Suppressor macrophage treated with lipopolysaccharide for 1 hour (primary cell): Measurements from ENCODE around the gene CSTB.

Experiments
- DNase-seq, 3 donors: peaks; one replicate each; pipeline ENCODE4 v3.0.0-alpha.2; 2020 to 2022

CSTB gene

DNA sequence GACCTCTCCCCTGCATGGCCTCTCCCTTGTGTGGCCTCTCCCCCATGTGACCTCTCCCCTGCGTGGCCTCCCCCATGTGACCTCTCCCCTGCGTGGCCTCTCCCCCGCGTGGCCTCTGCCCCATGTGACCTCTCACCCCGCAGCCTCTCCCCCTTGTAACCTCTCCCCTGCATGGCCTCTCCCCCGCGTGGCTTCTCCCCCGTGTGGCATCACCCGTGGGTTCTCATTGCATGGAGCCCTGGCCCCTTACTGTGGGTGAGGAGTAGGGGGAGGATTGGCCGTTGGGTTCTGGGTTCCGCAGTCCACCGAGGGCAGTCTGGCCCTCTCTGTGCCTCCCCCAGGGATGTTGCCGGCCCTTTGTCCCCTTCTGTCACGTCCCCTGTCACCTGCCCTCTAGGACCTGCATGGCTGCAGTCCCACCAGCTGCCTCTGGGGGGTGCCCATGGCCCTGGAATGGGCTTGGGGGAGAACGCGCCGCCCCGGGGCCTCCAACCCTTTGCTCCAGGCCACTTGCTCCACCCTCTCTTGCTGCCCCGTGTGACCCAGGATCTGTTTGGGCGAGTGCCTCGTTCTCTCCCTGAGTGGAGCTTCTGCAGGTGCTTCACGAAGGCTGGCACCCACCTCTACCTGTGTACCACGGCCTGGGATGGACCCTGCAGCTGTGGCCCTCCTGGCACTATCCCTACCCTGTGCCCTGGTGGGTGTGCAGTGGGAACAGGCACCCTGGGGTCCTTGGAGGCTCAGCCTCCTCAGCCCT lies 34.6 kb upstream of the CSTB start:
- DNase-seq, result peak; percentile 87 to 95 (median 94)

DNA sequence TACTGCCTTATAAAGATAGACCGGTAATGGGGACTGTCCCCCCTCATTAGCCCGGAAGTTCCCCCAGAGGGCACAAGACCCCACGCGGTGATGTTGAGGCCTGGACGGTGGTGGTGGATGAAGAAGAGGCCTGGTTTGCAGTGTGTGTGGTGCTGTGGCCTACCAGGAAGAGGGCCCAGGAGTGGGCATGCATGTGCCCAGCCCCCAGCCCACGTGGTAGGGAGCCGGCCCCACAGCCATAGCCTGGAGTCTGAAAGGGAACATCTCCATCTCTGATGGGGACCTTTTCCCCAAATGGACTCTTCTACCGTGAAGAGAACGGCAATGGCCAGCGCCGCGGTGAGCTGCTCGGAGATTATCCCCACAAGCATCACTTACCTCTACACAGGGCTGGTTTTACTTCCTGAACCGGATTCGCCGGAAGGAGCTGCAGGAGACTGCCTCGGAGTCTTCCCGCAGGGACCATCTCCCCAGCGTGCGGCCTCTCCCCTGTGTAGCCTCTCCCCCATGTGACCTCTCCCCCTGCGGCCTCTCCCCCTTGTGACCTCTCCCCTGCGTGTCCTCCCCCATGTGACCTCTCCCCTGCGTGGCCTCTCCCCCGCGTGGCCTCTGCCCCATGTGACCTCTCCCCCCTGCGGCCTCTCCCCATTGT lies 33.9 kb upstream of the CSTB start:
- no peak for DNase-seq

DNA sequence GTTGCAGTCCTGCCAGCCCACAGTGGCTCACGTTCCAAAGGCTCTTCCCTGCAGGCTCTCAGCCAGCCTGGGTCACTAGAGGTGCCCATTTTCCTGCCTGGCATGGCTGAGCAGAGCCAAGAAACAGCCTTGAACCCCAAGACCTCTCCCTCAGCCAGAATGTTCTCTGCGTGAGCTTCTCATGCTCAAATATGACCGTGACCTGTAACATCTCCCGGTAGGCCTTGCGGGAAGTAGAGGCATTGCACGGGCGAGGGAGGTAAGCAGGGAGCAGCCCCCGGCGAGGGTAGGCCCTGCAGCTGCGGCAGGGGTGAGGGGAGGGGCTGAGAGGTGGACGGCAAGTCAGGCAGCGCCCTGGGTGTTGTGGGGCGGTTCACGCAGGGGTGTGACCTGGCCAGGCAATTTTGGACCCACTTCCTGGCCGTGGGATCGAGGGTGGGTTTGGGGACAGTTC lies 33.3 kb upstream of the CSTB start:
- no peak for DNase-seq

DNA sequence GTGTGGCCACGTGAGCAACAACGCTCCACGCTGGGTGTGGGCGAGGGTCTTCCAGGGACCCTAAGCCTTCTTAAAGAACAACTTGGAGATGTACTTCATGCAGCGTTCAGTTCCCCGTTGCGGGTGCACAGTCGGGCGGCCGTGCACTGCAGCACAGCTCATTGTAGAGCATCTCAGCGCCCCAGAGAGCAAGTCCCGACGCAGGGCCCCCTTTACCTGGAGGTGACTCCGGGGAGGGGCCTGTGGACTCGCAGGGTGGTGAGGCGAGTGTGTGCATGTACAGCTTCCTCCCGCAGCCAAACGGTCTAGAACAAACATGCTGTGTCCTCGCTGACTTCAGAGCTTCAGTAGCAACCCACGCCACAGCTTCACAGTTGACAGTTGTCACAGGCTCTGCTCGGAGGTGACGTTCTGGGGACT lies 32.7 kb upstream of the CSTB start:
- DNase-seq, result no peak

DNA sequence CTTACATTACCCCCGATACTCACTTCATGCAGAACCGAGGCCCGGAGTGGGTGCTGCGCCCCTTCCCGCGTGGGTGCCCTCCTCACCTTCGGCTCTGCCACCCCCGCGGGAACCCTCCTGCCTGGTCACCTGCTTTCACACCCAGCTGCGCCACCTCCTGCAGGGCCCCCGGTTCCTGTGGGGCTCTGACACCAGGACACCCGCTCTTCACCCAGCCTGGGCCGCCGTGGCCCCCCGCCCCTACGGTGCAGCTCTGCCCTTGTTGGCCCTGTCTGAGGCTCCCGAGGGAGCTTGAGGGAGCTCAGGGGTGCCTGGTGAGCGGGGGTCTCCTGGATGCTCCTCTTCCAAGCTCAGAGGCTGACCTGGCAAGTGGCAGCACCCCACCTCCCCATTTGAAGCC lies 32.3 kb upstream of the CSTB start:
- DNase-seq, result no peak

DNA sequence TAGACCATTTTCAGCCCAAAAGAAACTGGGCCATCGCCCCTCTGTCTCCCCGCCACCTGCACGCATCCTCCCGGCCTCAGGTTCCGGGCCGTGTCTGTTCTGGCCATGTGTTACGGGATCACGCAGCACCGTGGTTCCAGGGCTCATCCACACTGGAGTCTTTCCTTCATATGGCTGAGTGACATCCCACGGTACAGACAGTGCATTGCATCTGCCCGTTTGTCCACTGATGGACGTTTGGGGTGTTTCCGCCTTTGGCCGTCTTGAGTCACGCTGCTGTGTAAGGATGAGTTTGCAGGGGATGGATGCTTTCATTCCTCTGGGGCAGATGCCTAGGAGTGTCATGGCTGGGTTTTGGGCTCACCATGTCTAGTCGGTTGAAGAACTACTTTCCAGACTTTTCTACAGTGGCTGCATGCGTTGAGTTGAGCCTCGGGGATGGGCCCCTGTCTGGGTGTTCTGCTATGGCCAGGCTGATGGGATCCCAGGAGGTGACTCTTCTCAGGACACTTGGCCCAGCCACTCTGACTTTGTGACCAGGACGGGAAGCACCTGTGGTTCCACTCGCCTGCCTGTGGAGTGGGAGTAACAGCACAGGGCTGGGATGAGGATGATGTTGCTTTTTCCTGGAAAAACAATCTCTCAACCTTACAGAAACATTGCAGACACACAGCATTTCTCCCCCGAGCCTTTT lies 30.1 kb upstream of the CSTB start:
- peak in 2 of 3 donors; percentile 24 to 27 for DNase-seq

DNA sequence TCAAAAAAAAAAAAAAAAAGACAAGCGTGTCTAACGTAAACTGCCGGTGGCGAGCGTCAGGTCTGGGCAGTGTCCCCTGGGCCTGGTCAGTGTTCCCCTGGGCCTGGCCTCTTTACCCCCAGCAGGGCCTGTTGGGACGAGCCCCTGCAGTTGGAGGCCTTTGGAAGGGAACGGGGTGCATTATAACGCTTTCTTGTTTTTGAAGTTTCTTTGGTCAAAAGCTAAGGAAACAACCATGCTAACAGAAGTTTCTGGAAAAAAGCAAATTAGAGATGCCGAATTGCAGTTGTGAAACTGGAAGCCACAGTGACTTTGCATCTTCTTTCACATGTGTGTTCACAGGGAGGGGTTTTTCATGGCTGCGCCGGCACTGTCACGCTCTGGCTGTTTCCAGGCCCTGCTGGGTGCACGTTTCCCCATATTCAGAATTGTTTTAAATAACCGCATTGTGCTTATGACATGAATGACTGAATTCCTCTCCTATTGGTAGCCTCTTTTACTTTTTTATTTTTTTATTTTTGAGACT lies 29.2 kb upstream of the CSTB start:
- peak; percentile 86 to 88 (median 86) for DNase-seq

DNA sequence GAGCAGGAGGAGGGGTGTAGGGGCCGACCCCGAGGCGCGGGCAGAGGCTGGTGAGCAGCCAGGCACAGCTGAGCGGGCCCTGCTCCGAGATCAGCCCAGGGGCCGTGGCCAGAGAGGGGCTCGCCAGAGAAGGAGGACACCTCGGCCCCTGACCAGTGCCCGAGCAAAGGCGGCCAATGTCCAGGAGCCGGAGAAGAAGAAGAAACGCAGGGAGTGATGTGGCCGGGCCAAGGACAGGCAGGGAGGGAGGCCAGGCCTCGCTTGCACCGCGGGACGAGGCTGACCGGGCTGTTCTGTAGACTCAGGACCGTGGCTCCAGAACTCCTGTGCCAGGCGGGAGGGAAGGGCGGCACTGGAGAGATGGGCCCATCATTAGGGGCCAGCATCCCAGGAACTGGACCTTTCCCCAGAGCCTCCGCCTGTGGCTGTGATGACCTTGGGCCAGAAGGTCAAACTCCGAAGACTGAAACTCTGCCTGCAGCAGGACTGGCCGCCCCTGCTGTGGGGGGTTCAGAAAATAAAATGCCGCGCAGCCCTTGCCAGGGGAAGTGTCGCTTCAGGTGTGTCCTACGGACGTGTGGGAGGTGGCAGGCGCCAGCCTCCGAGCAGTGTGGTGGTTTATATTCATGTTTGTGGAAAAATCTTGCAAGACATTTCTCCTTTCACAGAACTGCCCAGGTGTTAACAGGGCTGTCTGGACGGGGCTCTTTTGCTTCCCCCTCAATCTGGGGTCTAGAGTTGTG lies 27.6 kb upstream of the CSTB start:
- no peak for DNase-seq

DNA sequence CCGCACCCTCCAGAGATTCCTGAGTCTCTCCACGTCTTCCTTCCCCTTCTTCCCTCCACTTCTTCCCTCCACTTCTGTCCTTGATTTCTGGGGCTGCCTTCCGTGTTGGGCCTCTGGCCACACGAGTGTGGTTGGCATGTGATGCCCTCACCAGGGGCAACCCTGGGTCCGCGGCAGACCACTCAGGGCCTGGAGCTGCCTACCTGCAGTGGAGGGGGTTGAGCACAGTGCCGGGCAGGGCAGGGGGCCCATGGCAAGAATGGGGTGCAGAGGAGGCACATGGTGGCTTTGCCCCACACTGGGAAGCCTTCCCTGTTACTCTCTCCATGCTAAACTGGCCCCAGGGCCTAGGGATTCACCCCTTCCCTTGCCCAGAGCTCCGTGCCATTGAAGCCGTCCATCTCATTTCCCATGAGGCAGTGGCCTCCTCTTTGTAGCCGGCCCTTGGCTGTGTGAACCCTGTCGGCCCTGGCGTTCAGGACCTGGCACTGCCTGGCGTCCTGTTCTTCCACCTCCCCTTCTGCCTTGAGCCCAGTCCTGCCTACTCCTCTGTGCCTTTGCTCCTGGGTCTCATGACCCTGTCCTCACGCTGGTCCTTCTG lies 26.7 kb upstream of the CSTB start:
- DNase-seq, result no peak

DNA sequence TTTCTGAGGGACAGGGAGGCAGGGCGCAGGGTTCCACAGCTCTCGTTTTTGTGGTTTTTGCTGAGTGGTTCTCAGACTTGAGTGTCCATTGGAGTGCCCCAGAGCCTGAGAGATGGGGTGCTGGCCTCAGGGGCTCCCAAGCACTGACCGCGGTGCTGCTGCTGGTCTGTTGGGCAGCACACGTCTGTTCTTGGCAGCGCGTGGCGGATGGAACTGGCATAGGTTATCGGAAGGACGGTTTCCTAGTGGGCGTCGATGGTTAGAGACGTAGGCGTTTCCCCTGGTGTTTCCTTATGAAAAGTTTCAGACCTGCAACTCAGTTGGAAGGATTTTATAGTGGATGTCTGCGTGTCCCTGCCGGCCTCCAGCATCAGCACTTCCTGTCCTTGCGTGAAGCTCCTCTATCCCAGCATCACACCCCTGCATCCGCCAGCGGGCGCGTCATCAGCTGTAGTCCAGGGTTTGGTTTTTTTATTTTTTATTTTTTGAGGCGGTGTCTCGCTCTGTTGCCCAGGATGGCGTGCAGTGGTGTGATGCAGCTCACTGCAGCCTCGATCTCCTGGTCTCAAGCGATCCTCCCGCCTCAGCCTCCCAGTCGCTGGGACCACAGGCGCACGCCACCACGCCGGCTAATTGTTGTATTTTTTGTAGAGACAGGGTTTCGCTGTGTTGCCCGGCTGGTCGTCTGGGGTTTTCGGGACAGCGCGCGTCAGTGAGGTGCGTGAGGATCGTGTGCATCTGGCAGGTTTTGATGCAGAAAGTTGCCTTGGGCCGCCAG lies 25.1 kb upstream of the CSTB start:
- DNase-seq, result no peak

DNA sequence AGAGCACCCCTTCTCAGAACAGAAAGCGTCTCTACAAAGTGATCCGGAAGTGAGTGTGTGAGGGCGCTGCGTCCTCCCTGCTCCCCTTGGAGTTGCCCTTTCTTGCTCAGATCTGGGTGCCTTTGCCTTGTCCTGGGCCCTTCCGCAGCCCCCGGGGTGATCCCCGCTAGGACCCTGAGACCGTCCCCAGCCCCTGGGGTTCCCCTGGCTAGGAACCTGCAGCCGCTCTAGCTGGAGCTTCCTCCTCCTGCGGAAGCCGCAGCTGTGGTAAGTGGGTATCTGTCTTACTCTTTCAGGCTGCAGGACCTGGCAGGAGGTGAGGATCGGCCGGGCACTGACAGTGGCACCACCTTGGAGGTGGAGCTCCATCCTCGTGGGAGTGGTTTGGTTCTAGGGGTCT lies 24.5 kb upstream of the CSTB start:
- DNase-seq, result no peak

DNA sequence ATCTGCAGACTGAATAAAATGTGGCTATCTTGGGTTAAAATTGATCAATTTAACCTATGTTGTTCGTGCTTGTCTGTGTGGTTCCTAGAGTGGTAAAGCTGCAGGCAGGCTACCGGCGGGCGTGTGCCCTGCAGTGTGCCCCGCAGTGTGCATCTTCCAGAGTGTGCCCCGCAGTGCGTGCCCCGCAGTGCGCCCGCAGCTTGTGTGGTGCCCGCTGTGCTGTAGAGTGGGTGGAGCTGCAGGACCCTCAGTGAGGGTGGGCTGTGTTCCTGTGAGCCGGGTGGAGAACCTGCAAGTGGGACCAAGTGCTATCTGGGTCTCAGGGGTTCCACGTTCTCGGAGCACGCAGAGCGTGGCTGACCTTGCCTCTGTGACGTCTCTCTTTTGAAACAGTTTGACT lies 24.0 kb upstream of the CSTB start:
- no peak for DNase-seq

DNA sequence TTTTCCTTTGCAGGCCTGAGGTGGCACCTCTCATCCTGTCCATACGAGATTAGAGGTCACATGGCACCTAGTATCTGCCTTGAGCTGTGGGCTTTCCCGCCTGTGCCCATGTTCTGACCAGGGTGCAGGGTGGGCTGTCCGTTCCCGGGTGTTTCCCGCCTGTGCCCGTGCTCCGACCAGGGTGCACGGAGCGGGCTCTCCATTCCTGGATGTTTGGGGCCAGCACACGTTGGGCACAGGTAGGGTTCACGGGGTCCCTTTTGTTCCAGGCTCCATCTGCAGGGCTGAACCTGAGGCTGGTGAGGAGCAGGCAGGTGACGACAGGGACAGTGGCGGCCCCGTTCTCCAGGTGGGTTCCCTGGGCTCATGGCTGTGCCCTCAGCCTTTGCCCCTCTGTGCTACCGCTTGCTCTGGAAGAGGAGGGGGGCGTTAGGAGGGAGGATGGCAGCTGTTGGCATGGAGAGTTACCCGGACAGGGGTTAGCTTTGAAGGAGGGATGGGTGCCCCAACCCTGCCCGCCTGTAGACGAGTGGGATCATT lies 23.3 kb upstream of the CSTB start:
- no peak for DNase-seq

DNA sequence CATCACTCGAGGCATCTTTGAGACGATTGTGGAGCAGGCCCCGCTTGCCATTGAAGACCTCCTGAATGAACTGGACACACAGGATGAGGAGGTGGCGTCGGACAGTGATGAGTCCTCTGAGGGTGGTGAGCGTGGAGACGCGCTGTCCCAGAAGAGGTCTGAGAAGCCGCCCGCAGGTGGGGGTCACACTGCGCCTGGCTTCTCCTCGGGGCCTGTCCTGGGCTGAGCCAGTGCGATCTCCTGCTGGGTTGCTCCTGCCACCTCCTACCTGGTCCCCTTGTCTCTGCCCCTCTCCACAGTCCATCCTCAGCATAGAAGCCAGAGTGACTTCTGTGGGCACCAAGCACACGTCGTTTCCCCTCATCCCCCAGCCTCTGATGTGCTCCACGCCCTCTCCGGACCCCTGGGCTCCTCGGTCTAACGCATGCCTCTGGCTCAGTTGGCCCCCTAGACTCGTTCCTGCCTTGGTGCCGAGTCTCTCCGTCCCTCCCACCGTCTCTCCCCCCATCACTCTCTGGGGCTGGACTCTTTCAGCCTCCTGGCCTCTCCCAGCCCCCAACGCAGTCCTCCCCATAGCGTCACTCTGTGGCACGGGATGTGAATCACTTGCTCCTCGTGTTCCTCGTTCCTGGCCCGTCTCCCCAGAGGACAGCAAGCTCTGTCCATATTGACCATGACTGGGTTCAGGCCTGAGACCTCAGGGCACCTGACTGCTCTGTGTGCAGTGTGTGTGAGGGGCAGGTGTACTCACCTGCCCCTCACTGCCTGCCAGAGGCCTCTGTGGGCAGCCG lies 22.0 kb upstream of the CSTB start:
- DNase-seq, result no peak

DNA sequence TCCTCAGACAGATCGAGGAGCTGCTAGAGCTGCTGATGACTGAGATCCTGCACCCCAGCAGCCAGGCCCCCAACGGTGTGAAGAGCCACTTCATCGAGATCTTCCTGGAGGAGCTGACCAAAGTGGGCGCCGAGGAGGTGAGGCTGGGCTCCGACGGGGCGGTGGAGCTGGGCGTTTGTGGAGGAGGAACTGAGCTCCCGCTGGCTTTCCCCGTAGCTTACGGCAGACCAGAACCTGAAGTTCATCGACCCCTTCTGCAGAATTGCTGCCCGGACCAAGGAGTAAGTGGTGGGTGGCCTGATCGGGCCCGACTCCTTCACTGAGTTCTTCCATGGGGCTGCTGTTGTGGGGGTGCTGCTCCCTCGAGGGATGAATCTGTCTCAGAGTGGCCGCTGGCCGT lies 21.3 kb upstream of the CSTB start:
- DNase-seq, result no peak

DNA sequence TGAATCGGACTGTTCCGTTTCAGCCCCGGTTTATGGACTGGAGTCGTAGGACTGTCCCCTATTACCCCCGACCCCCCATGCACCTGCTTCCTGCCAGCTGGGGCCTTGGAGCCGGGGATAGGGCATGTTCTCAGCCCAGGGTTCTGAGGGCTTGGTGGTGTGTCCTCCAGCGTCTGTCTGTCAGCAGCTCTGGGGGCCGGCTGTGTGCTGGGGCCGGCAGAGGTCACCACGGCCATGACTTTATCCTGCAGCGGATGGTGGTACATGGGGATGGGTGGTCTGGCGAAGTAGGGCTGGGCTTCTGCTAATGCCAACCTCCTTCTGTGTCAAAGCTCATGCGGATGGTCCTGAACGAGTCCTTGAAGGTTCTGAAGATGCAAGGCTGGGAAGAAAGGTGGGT lies 18.7 kb upstream of the CSTB start:
- DNase-seq, result no peak

DNA sequence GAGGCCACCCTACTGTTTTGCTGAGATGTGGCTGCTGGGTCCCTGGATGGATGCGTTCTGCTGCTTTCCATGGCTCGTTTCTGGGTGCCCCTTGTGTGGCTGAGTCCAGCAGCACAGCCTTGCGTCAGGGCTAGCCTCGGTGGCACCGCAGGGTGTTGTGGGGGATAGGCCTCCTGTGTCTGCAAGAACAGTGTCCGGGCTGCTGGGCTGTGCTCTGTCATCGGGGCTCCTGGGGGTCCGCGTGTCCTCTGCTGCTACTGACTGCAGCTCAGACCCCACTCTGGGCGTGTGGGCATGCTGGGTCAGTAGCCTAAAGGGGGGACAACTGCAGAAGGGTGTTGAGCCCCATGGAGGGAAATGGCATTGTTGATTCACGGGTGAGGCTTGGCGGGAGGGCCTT lies 18.2 kb upstream of the CSTB start:
- no peak for DNase-seq

DNA sequence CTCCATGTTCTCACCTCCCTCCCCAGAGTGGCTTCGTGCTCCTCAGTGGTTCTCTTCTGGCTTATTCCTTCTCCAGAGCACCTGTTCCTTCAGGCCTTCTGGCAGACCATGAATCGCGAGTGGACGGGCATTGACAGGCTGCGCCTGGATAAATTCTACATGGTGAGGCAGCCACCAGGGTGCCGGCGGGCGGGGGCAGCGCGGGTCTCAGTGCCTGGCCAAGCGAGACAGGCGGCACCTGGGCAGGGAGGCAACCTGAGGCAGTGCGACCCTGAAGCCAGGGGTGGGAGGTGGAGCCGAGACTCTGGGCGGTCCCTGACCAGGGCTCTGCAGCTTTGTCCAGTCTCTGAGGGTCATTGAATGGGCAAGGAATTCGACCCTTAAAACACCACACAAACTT lies 17.1 kb upstream of the CSTB start:
- DNase-seq, result no peak

DNA sequence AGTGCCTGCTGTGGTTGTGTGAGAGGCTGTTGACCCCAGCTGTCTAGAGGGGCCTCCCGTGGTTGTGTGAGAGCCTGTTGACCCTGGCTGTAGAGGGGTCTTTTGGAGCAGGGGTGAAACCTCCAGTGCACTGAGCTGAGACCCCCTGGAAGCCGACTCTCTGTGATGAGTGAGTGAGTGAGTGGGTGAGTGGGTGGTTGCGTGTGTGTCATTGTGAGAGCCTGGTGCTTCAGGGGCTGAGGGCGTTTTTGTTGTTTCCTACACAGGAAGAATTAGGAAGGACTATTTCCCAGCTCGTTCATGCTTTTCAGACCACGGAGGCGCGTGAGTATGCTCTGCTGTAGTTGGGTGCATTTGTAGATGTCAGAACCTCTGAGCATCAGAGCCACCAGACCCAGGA lies 16.3 kb upstream of the CSTB start:
- no peak for DNase-seq

DNA sequence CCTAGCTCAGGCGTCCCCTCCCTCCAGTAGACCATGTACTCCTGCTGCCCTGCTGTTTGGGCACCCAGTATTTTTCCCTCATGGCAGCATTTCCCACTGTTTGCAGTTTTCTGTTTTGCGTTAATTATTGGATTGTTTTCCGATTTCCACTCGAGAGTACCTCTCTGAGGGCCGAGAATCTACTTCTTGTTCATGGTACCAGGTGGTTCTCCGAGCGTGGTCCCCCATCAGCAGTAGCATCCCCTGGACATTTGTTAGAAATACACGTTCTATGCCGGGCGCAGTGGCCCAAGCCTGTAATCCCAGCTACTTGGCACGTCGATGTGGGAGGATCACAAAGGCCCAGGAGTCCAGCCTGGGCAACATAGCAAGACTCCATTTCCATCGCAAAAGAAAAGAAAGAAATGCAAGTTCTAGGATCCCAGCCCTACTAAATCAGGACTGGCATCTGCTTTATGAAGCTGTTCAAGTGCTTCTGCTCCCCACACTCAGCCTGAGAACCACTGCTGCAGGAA lies 14.0 kb upstream of the CSTB start:
- DNase-seq, result no peak
